ENCODE results near the gene CDH23. TPM values are rescaled to one million over a fixed set of nuclear protein-coding genes. Genes with fewer than 3 reads are reported as not detected.
A peak's percentile ranks its signal among the peaks of the same experiment; 100 is the strongest.

The CDH23 gene
- total RNA-seq, 1 donor from 2014 or later: not detected

DNA sequence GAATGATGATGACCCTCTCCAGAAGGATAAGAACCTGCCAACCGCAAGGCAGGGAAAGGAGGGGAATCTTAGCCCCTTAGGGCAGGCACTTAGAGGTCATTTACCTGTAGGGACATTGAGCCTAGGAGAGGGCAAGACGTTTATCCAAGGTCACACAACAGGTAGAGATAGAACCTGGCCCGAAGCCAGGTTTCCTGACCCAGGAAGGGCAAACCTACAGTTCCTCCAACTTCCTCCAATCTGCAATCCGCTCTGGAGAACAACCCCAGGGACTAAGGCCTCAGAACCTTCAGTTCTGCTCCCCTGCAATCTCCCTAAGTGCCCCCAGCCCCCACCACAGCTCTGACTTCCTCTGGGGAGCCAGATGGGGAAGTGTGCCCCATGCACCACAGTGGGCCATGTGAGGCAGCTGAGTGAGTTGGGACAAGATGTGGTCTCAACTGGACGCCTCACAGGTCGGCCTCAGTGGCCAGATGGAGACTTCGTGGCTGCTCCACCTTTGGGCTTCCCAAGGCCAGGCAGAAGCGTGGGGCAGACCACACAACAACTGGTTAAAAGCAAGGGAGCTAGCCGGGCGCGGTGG is 455.7 kb downstream of the CDH23 start:
- H3K9me3 Mint-ChIP-seq (ENCODE audit: low read depth): no peaks in the 10 kb centered on the region
- H3K27me3 Mint-ChIP-seq (ENCODE audit: low read depth): no peaks in the 10 kb centered on the region
- peaks cover 43% of the 10 kb centered on the region for H3K4me1 Mint-ChIP-seq (ENCODE audit: low read depth)
- no peak overlapping the region for H3K27ac Mint-ChIP-seq (ENCODE audit: unreplicated experiment)
- TF ChIP-seq, protein P1, sequence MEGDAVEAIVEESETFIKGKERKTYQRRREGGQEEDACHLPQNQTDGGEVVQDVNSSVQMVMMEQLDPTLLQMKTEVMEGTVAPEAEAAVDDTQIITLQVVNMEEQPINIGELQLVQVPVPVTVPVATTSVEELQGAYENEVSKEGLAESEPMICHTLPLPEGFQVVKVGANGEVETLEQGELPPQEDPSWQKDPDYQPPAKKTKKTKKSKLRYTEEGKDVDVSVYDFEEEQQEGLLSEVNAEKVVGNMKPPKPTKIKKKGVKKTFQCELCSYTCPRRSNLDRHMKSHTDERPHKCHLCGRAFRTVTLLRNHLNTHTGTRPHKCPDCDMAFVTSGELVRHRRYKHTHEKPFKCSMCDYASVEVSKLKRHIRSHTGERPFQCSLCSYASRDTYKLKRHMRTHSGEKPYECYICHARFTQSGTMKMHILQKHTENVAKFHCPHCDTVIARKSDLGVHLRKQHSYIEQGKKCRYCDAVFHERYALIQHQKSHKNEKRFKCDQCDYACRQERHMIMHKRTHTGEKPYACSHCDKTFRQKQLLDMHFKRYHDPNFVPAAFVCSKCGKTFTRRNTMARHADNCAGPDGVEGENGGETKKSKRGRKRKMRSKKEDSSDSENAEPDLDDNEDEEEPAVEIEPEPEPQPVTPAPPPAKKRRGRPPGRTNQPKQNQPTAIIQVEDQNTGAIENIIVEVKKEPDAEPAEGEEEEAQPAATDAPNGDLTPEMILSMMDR (IDR thresholded peaks at IDR 0.05): no peak
- H3K36me3 Mint-ChIP-seq (ENCODE audit: low read depth): peaks cover 1% of the 10 kb centered on the region
- H3K4me3 Mint-ChIP-seq (ENCODE audit: unreplicated experiment): no peak overlapping the region
- DNase-seq (ENCODE audit: low spot score): peak; percentile 69

DNA sequence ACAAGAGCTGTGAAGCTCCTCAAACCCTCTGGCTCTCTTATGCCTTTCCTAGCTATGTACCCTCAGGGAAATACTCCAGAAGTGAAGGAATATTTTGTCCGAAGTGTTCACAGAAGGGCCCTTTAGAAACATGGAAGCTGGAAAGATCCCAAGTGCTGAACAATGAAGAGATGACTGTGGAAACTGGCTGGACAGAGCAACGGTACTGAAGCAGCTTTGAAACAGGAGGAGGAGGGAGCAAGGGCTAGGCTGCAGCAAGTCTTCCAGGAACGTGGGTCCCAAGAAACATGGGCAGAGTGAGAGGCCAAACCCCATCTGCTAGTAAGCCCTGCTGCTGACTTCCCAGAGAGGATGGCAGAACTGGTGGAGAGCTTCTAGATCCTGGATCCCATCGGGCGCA is 457.3 kb downstream of the CDH23 start:
- Mint-ChIP-seq H3K4me1 (ENCODE audit: low read depth) (peaks cover 27% of the 10 kb centered on the region), H3K4me3 (ENCODE audit: unreplicated experiment) (no peak overlapping the region), H3K27ac (ENCODE audit: unreplicated experiment) (no peak overlapping the region), H3K36me3 (ENCODE audit: low read depth) (no peaks in the 10 kb centered on the region), H3K9me3 (ENCODE audit: low read depth) (no peaks in the 10 kb centered on the region), H3K27me3 (ENCODE audit: low read depth) (no peaks in the 10 kb centered on the region)
- DNase-seq (ENCODE audit: low spot score): peak; percentile 13
- TF ChIP-seq, protein P1 (IDR thresholded peaks at IDR 0.05): no peak

DNA sequence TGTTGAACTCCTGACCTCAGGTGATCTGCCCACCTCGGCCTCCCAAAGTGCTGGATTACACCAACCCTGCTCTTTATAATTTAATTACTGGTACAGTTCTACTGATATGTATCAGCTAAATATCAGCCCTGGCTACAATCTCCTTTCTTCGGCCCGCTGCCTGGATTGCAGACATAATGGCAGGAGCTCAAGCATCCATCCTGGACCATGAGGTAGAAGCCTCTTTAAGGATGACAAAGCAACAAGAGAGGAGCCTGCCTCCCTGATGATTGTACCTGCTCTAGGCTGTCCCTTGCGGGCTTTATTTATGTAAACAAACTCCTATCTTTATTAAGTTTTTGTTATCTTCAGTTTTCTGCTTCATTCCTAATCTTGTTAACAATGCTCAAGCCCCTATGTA is 459.9 kb downstream of the CDH23 start:
- no peaks in the 10 kb centered on the region for H3K27me3 Mint-ChIP-seq (ENCODE audit: low read depth)
- no peaks in the 10 kb centered on the region for H3K36me3 Mint-ChIP-seq (ENCODE audit: low read depth)
- TF ChIP-seq, protein P1 (IDR thresholded peaks at IDR 0.05): no peak
- H3K27ac Mint-ChIP-seq (ENCODE audit: unreplicated experiment): no peak overlapping the region
- no peak overlapping the region for H3K4me3 Mint-ChIP-seq (ENCODE audit: unreplicated experiment)
- peak; percentile 22 for DNase-seq (ENCODE audit: low spot score)
- H3K9me3 Mint-ChIP-seq (ENCODE audit: low read depth): no peaks in the 10 kb centered on the region
- peaks cover 31% of the 10 kb centered on the region for H3K4me1 Mint-ChIP-seq (ENCODE audit: low read depth)

DNA sequence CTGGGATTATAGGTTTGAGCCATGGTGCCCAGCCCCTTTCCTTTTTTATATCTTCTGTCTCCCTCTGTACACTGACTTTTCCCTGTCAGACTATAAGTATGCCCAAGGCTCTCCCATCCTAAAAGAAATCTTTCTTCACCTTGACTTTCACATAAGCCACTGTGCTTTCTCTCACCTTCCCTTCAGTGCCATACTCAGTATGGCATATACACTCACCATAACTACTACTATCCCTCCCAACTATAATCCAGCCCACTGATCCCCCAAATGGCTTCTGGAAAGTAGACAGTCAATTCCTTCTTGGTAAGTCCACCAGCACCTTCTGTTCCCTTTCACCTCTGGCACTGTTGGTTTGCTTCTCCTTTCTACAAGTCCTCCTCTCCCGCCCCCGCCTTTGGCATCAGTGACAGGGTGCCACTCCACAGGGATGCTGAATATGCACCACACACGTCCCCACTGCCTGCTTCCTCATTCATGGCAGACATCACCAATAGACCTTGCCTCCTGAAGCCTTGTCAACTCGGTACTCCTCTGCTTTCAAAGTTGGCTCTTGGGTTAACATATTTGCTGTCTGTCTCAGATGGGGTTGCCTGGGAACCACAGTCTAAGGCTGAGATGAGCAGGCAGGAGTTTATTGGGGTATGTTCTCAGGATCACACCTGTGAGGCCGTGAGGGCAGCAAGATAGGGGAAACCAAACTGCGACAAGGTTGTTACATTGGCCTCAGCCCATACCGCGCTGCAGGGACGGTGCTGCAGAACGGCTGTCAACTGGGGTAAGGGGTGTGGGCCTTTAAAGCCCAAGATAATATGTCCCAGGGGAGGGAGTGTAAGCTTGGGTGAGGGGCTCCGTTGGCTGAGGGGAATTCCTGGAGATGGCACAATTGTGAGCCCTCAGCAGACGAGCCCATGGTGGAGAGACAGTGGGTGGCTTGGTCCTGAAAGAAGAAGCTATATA is 461.5 kb downstream of the CDH23 start:
- Mint-ChIP-seq H3K27ac (ENCODE audit: unreplicated experiment) (no peak overlapping the region), H3K36me3 (ENCODE audit: low read depth) (no peaks in the 10 kb centered on the region), H3K9me3 (ENCODE audit: low read depth) (no peaks in the 10 kb centered on the region), H3K4me3 (ENCODE audit: unreplicated experiment) (no peak overlapping the region), H3K4me1 (ENCODE audit: low read depth) (peaks cover 28% of the 10 kb centered on the region), H3K27me3 (ENCODE audit: low read depth) (no peaks in the 10 kb centered on the region)
- TF ChIP-seq, protein P1 (IDR thresholded peaks at IDR 0.05): no peak
- peak; percentile 52 for DNase-seq (ENCODE audit: low spot score)

DNA sequence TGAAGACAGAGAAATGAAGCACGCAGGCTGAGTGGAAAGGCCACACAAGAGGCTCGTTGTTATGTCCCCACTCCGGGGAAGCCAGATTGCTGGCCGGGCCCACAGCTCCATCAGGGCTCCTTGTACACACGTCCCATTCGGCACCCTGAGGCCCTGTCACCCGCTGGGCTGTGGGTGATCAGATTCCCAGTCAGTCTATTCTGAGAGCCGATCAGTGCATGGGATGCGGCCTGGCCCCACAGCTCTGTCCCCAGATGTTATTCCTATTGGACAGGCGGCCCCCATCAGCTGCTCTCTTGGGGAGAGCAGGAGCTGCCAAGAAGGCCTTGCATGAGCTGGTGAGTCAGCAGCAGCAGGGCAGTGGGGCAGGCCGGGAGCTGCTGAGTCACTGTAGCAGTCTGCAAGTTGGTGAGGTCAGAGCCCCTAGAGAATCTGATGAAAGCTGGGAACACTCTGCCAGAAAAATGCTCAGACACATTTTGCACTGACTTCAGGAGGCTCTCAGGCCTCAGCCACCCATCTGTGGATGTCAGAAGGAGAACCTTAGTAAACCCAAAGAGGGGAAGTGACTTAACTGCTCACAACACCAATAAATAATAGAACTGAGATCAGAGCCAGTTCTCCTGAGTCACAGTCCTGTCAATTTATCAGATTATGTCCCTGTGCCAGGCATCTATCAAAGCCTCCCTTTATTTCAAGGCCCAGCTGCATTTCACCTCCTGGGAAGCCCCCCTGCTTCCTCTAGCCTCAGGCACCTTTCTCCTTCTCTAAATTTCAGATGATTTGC is 463.7 kb downstream of the CDH23 start:
- Mint-ChIP-seq H3K4me3 (ENCODE audit: unreplicated experiment) (peak overlapping the region; percentile 47), H3K27me3 (ENCODE audit: low read depth) (no peaks in the 10 kb centered on the region), H3K36me3 (ENCODE audit: low read depth) (no peaks in the 10 kb centered on the region), H3K9me3 (ENCODE audit: low read depth) (no peaks in the 10 kb centered on the region), H3K4me1 (ENCODE audit: low read depth) (peaks cover 31% of the 10 kb centered on the region), H3K27ac (ENCODE audit: unreplicated experiment) (peak overlapping the region; percentile 99)
- peak; percentile 98 for DNase-seq (ENCODE audit: low spot score)
- TF ChIP-seq, protein P1 (IDR thresholded peaks at IDR 0.05): no peak
